GM18511 (cell line): ENCODE data around the gene HHATL.
"Not testable (repeated sequence)": the region's sequence is repeated elsewhere in the genome, so short reads cannot be mapped to it uniquely, and the experiment has no call there.

ENCODE experiments used
- ATAC-seq: cut with Tn5 transposase; IDR thresholded peaks from one replicate; pipeline ENCODE4 v1.9.1; 2021; ENCODE audit warnings: mild to moderate bottlenecking, moderate library complexity; ENCODE audit not compliant: unreplicated experiment

HHATL gene

DNA sequence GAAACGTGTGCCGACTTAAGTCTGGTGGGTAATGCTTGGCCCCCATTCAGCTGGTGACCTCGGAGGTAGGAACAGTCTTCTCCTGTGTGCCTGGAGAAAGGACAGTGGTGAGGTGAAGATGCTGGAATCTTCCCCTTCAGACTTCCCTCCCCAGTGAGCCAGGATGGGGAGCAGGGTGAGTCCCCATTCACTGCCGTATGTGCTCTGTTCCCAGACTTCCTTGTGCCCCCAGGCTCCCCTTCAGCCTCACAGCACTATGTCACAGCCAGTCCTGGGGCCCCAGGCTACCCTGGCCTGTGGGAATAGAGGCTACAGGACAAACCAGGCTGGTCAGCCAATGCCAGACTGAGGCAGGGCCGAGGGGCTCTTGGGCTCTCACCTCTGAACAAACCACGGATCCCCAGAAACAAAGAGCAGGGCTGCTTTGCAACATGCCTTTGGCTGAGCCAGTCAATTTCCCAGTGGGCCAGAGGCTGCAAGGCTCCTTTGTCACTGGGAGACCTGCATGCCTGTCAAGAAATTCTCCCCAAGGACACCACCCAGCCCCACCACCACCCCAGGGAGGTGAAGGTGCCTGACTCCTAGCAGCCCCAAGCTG is 31.8 kb upstream of the HHATL start:
- no peak for ATAC-seq

DNA sequence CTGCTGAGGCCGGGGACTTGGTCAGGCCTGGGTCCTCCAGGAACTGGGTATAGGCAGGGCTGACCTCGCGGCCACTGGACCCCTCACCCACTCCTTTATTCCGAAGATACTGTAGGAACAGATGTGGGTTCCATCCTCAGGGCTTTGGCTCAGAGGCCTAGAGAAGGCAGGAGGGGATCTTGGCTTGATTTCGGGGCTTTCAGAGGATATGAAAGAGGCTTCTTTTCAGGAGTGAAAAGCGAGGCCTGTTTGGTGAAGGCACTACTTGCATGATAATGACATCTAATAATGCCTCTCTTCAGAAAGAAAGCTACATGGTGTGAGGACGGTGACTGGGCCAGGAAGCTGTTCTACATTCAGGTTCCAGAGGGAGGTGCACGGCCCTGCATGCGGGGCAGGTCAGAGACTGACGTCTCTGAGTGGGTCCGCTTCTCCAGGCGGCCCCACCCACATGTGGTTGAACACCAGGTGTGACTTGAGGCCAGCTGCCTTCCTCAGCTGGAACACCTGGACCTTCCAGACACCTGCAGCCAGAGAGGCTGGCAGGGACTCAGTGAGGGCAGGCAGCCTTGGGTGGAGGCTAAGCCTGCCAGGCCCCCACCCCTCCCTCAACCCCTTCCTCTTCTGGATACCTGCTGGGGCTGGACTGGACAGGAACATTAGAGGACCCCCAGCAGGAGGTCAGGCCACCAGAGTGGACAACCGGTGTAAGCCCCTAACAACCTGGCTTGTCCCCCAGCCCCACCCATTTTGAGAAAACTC is 31.1 kb upstream of the HHATL start:
- no peak for ATAC-seq

DNA sequence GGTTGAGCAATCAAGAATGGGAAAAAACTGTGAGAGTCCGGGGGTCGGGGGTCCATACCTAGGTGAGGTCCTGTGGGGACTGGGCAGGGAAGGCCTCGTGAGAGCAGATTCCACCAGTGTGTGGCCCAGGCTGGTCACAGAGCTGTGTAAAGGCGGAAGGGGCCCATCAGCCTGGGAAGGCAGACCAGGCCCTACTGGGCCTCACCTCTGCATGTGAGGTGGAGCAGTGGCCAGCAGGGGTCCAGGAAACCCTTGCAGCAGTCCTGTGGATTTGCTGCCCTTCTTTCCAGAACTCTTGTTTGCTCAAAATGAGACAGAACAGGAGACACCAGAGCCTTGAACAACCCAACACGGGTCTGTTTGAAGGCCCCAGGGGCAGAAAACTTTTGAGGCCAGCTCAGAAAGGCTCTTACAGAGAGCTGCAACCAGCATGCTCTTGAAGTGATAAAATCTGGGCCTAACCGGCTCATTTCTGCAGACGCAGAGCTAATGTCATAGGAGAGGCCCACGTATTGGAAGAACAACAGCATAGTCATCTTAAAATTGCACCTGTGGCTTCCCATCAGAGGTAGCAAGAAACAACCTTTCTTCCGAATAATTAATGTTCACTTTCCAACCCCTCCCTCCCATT is 30.3 kb upstream of the HHATL start:
- ATAC-seq: no peak

DNA sequence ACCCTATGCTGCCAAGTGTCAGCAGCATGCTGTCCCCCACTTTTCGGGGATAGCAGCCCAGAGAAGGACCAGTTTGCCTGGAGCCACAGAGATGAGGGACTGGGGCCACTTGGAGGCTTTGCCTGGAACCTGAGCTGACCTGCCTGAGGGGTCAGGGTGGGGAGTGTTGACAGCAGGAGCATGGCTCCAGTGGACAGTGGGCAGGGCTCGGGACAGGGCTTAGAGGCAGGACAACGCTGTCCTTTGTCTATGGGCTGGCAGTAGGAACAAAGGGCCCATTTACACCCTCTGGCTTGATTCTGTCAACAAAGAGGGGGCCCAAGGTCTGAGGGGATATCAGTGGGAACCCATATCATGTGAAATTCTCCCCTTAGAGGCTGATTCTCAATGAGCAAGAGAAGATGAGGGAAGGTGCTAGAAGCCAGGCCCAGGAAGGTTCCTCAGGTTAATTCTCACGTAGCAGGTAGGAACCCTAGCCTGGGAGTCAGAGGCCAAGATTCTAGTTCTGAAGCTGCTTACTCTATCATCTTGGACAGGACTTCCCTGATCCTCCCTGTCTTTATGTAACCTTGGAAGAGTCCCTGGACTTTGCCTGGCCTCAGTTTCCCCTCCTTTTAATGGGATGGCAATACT is 29.7 kb upstream of the HHATL start:
- ATAC-seq: no peak

DNA sequence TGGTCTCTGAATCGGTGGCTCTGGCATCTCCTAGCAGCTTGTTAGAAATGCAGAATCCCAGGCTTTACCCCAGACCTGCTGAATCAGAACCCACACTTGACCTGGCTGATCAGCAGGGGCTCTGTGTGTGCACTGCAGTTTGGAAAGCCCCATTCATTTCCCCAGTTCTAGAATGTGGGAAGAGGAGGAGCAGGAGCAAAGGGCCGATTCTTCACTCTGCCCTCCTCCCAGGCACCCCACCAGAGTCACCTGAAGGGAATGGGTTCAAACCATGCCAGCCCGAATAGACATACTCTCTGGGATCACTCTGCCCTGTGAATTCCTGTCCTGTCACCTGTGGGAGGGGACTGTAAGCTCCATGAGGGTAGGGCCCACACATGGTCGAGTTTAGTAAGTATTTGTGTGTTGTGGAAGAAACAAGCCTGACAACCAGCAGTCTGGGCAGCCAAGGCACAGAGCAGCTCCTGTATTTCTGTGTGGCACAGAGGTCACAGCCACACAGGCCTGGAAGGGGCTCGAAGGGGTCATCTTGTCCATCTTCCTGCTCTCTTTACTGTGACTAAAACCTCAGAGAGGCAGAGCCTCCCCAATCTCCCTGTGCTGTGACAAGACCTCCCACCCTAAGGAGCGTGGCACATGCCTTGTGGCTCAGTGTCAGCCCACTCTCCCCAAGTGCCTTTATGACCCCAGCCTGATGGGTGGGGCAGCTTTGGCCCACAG is 29.0 kb upstream of the HHATL start:
- no peak for ATAC-seq

DNA sequence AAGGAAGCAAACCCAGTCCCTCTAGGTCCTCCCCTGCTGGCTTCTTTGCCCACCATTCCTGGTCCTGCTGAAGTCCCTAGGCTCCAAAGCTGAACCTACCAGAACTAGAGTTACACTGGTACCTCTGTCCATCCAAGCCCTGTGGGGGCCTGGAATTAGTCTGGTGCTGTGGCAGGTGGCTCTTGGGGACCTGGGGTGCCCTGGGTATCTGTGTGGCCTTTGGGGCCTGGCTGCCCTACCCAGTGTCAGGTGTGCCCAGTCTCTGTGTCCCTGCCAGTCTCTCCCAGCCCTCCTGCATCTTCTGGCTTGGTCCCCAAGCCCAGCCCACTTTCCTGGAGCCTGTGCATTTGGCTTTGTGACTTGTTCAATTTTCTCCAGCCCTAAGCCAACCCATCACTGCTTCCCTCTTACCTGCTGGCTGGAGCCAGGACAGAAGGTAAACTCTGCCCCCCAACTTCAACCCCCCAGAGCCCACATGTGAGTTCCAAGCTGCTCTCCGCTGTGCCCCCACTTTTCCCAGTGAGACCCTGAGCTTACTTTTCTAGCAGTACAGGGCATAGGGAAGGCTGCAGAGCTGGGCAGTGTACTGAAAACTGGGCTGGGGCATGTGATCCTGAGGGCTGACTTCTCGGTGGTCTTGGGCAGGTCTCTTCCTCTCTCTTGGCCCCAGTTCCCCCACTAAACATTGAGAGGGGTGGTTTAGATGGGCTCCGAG is 28.3 kb upstream of the HHATL start:
- ATAC-seq: no peak

DNA sequence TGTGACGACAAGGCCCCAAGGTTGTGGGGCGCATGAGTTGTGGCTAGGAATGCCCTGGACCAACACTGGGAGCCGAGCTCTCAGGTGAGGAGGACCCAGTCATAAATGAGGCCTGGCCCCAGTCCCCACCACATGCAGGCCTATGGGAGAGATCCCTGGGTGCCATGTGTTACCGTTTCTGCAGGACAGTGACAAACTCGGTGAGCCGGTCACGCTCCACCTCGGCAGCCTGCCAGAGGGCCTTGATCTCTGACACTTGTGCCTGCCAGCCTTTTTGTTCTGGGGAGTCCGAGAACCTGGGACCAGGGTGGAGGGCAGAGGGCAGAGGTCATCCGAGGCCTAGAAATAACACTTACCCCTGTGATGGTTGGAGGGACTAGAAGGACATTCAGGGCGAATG is 27.7 kb upstream of the HHATL start:
- ATAC-seq: no peak

DNA sequence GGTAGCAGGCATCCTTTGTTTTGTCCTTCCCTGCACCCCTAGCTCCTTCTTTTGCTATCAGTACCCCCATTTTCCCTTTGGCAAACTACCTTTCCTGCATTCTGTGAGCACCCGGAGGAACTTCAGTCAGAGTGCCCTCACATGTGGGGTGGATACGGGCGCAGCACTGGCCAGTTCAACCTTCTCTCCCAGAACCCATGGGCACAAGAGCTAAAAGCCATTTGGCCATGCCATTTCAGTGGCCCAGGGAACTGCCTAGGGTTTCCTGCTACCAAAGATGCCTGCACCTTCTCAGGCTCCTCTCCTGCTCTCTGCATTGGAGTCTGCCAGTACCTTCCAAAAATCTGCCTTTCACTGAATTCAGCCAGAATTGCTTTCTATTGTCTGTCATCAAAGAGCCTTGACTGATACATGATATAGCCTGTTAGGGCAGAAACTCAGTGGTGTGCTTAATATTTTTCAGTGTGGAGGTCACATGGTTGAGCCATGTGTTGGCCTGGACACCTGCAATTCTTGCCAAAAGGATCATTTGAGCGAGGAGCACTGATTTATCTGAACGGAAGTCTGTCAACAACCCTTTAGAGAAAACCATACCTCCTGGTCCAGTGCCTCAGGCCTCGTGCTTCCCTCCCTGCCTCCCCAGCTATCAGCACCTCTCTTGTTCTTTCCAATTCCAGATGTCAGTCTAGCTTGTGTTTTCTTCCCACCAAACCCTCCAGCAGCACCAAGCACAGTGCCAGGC is 27.0 kb upstream of the HHATL start:
- ATAC-seq: no peak

DNA sequence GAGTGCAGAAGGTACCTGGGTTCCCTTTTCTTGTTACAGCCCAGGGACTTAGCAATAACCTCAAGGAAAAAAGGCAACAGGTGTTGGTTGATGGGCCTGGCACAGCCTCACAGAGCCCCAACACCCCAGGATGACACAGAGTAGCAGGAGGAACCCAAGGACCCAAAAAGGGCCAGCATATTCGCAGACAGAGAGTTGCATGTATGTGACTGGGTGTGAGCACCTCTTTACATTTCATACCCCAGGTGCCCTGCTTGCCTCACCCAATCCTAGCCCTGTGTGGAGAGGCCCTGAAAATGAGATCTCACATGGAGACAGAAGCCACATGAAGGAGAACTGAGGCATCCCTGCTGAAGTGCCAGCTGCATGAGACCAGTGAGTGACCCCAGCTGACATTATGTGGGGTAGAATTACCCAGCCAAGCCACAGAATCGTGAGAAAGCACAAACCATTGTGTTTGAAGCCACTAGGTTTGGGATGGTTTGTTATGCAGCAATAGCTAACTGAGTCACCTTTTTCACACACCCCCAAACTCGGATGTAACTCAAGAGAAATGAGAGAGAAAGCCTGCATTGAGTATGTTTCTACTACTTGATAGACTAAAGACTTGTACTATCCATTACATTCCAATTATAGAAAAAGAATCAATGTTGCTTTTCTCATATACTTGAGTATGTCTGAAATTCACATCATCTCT is 26.2 kb upstream of the HHATL start:
- ATAC-seq: no peak

DNA sequence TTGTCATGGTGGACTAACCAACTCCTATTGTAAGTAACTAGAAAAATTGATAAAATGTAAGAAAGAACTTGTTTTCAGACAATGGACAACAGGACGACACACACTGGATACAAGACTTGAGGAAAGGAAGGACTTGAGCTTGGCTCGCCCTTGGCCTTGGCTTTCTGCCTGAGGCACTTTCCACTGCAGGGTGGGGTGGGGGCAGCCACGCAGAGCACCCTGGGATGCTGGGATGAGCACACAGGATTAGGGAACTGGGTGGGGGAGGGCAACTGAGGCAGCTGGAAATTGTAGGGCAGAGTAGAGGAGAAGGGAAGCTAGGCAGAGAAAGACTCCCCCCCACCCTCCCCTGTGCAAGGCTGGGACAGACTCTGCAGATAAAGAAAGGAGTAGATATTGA is 25.5 kb upstream of the HHATL start:
- ATAC-seq: no peak

DNA sequence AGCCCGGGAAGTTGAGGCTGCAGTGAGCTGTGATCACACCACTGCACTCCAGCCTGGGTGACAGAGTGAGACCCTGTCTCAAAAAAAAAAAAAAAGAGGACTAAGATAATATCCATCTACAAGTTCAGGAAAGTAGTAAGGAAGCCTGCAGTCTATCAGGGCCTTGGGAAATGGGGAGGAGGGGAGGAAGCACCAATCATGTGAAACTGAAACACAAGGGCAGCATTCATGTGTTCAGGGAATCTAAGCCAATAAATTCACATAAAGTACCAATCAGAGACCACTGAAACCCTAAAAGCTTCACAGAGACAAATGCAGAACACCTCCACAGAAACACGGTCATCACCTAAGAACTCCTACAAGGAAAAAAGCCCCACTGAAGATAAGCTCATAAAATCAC is 22.9 kb upstream of the HHATL start:
- no peak for ATAC-seq

DNA sequence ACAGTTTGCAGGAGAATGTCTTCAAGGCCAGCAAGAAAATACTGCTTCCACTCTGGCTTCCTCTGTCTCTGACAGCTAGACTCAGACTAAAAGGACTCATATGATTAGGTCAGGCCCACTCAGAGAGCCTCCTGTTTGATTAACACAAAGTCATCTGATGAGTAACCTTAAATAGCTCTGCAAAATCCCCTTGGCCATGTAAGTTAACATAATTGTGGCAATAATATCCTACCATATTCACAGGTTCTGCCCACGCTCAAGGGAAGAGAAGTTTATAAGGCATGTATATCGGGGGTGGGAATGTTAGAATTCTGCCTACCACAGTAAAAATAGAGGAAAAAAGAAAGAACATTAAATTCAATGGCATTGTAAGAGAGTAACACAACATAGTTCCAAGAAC is 20.6 kb upstream of the HHATL start:
- ATAC-seq: no peak

DNA sequence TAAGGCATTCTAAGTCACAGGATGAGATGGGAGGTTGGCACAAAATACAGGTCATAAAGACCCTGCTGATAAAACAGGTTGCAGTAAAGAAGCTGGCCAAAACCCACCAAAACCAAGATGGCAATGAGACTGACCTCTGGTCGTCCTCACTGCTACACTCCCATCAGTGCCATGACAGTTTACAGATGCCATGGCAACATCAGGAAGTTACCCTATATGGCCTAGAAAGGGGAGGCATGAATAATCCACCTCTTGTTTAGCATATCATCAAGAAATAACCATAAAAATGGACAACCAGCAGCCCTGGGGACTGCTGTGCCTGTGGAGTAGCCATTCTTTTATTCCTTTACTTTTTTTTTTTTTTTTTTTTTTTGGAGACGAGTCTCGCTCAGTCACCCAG is 19.8 kb upstream of the HHATL start:
- ATAC-seq: not testable (repeated sequence)

DNA sequence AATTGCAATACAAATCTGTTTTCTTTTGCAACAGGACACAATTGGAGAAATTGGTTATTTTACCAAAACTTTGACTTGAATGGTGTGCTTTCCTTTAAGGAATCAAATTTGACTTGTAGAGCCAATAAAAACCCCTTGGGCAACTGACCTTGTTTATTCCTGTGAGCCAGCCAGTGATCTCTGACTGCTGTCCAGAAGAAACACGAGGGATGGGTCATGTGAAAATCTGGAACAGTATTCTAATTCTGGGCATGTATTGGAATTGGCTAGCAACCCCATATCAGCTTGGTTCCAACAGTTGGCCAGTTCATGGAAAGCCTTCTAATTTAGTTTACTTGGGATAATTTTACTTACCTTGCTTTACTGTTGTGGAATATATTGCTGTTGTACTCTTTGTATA is 19.1 kb upstream of the HHATL start:
- ATAC-seq: no peak

DNA sequence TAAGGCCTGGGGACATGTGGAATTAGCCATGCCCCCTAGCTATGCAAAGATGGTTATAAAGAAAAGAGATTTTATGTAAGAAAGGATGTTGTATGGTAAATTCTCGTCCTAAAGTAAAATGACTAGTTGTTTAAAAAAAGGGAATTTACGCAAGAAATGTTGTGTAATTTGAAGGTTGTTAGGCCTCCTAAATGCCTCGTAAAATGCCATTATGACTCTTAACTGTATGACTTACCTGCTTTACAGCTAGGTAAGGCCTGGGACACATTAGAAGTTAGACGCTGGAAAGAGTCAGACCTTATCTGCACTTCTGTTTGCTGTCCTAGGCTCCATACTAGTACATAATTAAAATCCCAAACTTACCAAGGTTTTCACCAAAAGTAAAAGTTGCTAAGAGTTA is 17.5 kb upstream of the HHATL start:
- no peak for ATAC-seq

DNA sequence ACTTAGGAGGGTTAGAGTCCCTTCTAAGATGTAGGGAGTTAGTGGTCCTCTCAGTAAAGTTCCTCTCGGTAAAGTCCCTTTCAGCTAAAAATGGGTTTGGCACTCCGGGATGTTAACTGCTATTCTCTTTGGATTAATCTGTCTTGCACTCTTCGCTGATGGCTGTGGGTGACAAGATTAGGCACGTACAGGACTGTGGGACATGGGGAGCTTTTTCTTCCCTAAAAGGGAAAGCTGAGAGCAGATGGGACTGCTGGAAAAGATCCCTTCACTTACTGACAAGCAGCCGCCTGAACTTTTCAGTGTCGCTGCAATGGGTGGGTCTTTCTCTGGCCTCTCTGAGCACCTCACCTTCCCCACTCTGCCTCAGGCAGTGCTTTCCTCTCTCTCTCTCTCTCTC is 16.4 kb upstream of the HHATL start:
- ATAC-seq: no peak

DNA sequence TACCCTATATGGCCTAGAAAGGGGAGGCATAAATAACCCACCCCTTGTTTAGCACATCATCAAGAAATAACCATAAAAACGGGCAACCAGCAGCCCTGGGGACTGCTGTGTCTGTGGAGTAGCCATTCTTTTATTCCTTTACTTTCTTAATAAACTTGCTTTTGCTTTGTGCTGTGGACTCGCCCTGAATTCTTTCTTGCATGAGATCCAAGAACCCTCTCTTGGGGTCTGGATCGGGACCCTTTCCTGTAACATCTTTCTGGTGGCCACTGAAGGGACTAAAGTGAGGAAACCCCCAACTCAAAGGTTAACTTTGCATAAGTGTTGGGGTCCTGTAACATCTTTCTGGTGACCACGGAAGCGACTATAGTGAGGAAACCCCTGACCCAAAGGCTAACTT is 15.7 kb upstream of the HHATL start:
- no peak for ATAC-seq

DNA sequence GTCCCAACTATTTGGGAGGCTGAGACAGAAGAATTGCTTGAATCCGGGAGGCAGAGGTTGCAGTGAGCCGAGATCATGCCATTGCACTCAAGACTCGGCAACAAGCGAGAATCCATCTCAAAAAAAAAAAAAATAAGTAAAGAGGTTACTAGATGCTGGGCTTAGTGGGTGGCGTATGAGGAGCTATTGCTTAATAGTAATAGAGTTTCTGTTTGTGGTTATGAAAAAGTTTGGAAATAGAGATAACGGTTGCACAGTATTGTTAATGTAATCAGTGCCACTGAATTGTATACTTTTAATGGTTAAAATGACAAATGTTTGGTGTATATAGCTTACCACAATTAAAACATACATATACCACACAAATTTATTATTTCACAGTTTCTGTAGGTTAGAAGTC is 14.7 kb upstream of the HHATL start:
- no peak for ATAC-seq

DNA sequence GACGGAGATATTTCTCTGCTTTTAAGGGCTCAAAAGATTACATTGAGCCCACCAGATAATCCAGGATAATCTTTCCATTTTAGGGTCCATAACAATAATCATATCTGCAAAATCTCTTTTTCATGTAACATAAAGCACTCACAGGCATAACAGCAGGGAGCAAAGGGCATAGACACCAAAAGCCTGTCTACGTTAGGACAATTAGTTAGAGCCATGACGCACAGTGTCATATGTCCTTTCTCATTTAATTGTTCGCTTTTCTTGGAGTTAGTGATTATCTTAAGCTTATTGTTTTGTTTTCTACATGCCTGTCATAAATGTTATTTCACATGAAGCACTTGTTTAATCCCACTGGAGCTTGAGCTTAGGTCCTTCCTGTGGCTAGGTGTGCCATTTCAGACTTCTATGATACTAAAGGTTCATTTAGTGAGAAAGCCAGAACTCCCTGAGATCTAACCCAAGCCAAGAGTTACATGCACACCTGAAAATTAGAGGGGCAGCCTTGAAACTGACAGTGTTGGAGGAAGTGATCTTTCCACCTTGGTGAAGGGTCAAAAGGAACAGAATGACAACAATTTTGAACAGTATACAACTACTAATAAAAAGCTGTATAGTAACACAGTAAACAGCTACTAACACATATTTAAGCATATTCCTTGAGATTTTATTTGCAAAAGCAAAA is 11.7 kb upstream of the HHATL start:
- no peak for ATAC-seq
